Activated B cell treated with CpG ODN at 0.5 μM for 24 hours (primary cell): Measurements from ENCODE around the gene AMN. TPM values are rescaled to one million over a fixed set of nuclear protein-coding genes. Genes with fewer than 3 reads are reported as not detected.
A peak's percentile ranks its signal among the peaks of the same experiment; 100 is the strongest.

ENCODE experiments used
- ATAC-seq: fragments of 200-7000 bp; cut with Tn5 transposase; one replicate; pipeline ENCODE4 v1.10.0; 2021; ENCODE audit warnings: low read depth, mild to moderate bottlenecking, moderate library complexity
- CTCF ChIA-PET: fragments of 350-600 bp; sonication (Branson Sonifier 250); formaldehyde crosslinking; loops from one replicate; lab custom pipeline; 2021; ENCODE audit warnings: antibody characterized with exemption; lab: Charles Lee
- POLR2A ChIA-PET: fragments of 350-600 bp; sonication (Branson Sonifier 250); formaldehyde crosslinking; loops from one replicate; lab custom pipeline; 2021; ENCODE audit warnings: antibody characterized with exemption; lab: Charles Lee
- DNase-seq: peaks from one replicate; pipeline ENCODE4 v3.0.0; 2022
- H3K27ac Mint-ChIP-seq: one replicate; pipeline ENCODE4 v1.8.0; 2020; ENCODE audit warnings: mixed read lengths
- H3K27me3 Mint-ChIP-seq: one replicate; pipeline ENCODE4 v1.8.0; 2021; ENCODE audit warnings: mixed read lengths
- H3K36me3 Mint-ChIP-seq: one replicate; pipeline ENCODE4 v1.8.0; 2021; ENCODE audit warnings: low read depth, mixed read lengths
- H3K4me1 Mint-ChIP-seq: one replicate; pipeline ENCODE4 v1.8.0; 2021; ENCODE audit warnings: mixed read lengths
- H3K4me3 Mint-ChIP-seq: one replicate; pipeline ENCODE4 v1.8.0; 2020; ENCODE audit warnings: mild to moderate bottlenecking, mixed read lengths
- H3K9me3 Mint-ChIP-seq: one replicate; pipeline ENCODE4 v1.8.0; 2020; ENCODE audit warnings: mixed read lengths
- intact Hi-C: fragments of 100-400 bp; cut with micrococcal nuclease; formaldehyde crosslinking; loops from one replicate; pipeline ENCODE4 v1.15.1; 2024
- total RNA-seq: library from RNA; stranded (reverse); gene quantifications from 2 replicates; pipeline ENCODE4 v1.2.3, GENCODE V29; 2022
- TF ChIP-seq, protein P1 (sequence below): fragments of 200-600 bp; IDR thresholded peaks from one replicate; pipeline ENCODE4 v1.8.0; 2022; ENCODE audit warnings: antibody characterized with exemption, mild to moderate bottlenecking

Gene AMN
- total RNA-seq, 1 donor from 2014 or later = 4.4 TPM

DNA sequence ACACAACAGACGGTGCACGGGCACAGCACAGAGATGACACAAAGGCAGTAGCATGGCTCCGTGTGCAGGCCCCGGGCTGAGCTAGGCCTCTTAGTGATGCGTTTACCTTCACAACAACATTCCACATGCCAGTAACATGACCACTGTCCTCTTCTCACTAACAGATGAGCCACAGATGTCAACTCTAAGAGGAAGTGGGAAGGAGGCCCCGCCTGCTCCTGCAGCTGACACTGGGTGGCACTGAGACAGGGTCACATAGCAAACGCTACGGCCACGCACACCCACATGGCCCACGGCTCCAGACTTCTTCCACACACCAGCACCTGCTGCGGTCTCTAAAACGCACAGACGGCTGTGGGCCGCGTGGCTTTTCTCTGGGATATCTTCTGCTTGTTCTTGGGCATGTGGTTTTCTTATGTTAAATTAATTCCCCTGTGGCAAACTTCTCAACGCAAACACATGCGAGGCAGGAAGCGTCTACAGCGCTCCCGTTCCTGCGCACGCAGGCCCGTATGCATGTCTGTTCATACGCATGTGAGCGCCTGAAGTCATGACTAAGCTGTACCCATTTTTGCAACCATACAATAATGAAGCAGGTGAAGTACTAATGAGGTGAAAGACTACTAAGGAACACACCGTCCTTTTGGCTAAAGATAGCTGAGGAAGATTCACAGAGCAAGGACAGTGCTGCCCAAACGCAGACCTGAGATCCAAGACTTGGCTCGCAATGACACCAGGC is 26.8 kb downstream of the AMN start:
- CTCF ChIA-PET = no interaction called here
- Mint-ChIP-seq H3K36me3 (peaks cover 64% of the 10 kb centered on the region), H3K4me1 (peaks cover 32% of the 10 kb centered on the region), H3K9me3 (no peaks in the 10 kb centered on the region), H3K4me3 (peak overlapping the region; percentile 36), H3K27me3 (no peaks in the 10 kb centered on the region), H3K27ac (peak overlapping the region; percentile 65)
- DNase-seq (peak; percentile 57), ATAC-seq (peak; percentile 87)
- TF ChIP-seq, protein P1, sequence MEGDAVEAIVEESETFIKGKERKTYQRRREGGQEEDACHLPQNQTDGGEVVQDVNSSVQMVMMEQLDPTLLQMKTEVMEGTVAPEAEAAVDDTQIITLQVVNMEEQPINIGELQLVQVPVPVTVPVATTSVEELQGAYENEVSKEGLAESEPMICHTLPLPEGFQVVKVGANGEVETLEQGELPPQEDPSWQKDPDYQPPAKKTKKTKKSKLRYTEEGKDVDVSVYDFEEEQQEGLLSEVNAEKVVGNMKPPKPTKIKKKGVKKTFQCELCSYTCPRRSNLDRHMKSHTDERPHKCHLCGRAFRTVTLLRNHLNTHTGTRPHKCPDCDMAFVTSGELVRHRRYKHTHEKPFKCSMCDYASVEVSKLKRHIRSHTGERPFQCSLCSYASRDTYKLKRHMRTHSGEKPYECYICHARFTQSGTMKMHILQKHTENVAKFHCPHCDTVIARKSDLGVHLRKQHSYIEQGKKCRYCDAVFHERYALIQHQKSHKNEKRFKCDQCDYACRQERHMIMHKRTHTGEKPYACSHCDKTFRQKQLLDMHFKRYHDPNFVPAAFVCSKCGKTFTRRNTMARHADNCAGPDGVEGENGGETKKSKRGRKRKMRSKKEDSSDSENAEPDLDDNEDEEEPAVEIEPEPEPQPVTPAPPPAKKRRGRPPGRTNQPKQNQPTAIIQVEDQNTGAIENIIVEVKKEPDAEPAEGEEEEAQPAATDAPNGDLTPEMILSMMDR = no peak
- intact Hi-C loops = loop anchor here (1.0 kb wide), 2 partner anchors 21 to 48 kb away; no protein-coding TSS in a partner anchor
- POLR2A ChIA-PET = interaction anchor here (0.9 to 1.2 kb wide), 2 partner anchors 52 to 385 kb away, joined by 3 read pairs; partner anchors contain the start of gene EIF5

DNA sequence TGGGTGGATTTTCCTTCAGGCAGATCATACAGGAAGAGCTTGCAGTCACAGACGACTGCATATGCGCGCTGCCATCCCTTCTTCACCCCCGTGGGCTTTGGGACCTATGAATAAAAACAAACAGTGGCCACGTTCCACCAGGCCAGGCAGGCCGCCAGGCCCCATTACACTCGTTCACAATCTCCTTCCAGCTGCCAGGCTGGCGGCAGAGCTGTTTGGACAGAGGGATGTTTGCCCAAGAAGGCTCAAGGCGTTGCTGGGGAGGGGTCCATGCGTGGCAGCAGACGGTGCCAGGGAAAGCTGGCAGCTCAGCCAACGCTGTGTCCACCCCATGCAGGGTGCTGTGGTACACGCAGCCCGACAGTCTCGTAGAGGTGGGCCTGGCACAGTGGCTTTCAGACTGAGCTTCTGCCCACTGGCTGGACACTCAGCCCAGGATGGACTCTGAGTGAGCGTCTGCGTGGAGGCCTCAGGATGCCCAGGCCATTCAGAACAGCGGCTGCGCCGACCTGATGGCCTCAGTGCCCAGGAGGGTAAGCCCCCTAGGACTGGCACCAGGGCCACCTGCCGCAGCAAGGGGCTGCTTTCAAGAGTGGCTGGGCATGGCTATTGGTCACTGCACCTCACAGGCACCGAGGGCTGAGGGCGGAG is 27.5 kb downstream of the AMN start:
- intact Hi-C loops = loop anchor here (1.0 kb wide), 2 partner anchors 22 to 49 kb away; no protein-coding TSS in a partner anchor
- POLR2A ChIA-PET = interaction anchor here (0.9 to 1.2 kb wide), 2 partner anchors 53 to 384 kb away, joined by 3 read pairs; partner anchors contain the start of gene EIF5
- peak overlapping the region; percentile 36 for H3K4me3 Mint-ChIP-seq
- H3K4me1 Mint-ChIP-seq = peaks cover 32% of the 10 kb centered on the region
- TF ChIP-seq, protein P1 = no peak
- peak overlapping the region; percentile 65 for H3K27ac Mint-ChIP-seq
- H3K36me3 Mint-ChIP-seq = peaks cover 68% of the 10 kb centered on the region
- H3K27me3 Mint-ChIP-seq = no peaks in the 10 kb centered on the region
- CTCF ChIA-PET = no interaction called here
- ATAC-seq = no peak
- DNase-seq = no peak
- H3K9me3 Mint-ChIP-seq = no peaks in the 10 kb centered on the region

DNA sequence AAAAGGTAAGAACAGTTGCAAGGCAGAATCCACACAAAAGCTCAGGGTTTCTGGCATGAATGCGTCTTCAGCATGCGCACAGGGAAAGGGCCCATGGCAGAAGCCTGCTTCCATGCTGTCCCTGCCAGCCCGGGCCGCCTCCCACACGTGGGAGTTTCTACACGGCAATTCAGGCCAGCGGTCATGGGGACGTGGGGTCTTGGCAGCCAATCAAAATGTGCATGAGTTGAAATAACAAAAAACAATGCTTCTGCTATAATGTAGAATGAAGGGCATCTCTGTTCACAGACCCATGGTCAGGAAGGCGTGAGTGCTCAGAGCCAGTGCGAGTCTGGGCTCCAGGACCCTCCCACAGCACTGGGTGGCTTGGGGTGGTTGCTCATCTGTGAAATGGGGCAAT is 28.6 kb downstream of the AMN start:
- Mint-ChIP-seq H3K4me1 (peaks cover 32% of the 10 kb centered on the region), H3K27me3 (no peaks in the 10 kb centered on the region), H3K27ac (no peak overlapping the region), H3K36me3 (peaks cover 64% of the 10 kb centered on the region), H3K9me3 (no peaks in the 10 kb centered on the region), H3K4me3 (no peak overlapping the region)
- ChIA-PET POLR2A (no interaction called here), CTCF (no interaction called here)
- intact Hi-C loops = no loop called here
- ATAC-seq (no peak), DNase-seq (no peak)
- TF ChIP-seq, protein P1 = no peak

DNA sequence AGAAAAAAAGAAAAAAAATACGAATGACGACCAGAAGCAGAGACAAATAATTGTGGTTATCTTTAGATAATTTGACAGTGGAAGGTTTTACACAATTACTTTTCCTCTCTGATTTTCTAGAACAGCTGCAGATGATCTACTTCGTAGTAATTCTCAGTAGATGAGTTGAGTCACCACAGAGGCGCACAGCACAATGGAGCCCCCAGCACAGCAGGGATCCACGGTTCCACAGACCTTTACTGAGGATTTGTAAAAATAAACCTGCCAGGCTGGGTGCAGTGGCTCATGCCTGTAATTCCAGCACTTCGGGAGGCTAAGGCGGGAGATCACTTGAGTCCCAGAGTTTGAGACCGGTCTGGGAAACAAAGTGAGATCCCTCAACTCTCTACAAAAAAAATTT is 29.3 kb downstream of the AMN start:
- no peak for ATAC-seq
- TF ChIP-seq, protein P1 = no peak
- DNase-seq = no peak
- Mint-ChIP-seq H3K36me3 (peaks cover 65% of the 10 kb centered on the region), H3K27ac (no peak overlapping the region), H3K4me3 (no peak overlapping the region), H3K4me1 (peaks cover 24% of the 10 kb centered on the region), H3K9me3 (no peaks in the 10 kb centered on the region), H3K27me3 (no peaks in the 10 kb centered on the region)
- POLR2A ChIA-PET = no interaction called here
- CTCF ChIA-PET = no interaction called here
- intact Hi-C loops = no loop called here

DNA sequence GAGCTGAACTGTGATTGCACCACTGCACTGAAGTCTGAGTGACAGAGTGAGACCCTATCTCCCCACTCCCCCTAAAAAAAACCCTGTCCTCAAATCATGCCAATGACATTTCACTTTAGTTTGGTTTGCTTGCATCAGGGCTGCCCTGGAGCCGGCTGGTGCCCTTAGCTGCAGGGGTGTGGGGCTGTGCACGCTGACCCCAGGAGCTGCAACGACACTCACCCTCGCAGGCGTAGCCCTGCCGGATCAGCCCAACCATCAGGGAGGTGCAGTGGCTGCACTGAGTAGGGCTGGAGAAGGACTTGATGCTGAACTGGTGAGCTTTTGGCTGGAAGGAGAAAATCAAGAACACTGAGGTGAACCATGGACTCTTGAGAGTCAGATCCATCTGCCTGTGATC is 29.8 kb downstream of the AMN start:
- H3K27ac Mint-ChIP-seq = no peak overlapping the region
- CTCF ChIA-PET = no interaction called here
- intact Hi-C loops = no loop called here

More for the DNA sequence above, 29.8 kb downstream of the AMN start:
- Mint-ChIP-seq H3K27me3 (no peaks in the 10 kb centered on the region), H3K4me3 (no peak overlapping the region), H3K9me3 (no peaks in the 10 kb centered on the region), H3K36me3 (peaks cover 64% of the 10 kb centered on the region), H3K4me1 (peaks cover 19% of the 10 kb centered on the region)
- DNase-seq (no peak), ATAC-seq (no peak)
- POLR2A ChIA-PET = no interaction called here
- TF ChIP-seq, protein P1 = no peak
